Gastroesophageal sphincter (tissue), 4 donors: Measurements from ENCODE around the gene FN3K. TPM values are rescaled to one million over a fixed set of nuclear protein-coding genes. Genes with fewer than 3 reads are reported as not detected.

Source experiments
- ATAC-seq: fragments of 150-250 bp; one replicate; pipeline ENCODE4 v1.9.1; 2016; ENCODE audit warnings: mild to moderate bottlenecking, moderate library complexity
- H3K27ac ChIP-seq, 4 donors: fragments of 200-600 bp; sonication (generic) in 3 of 4; 1 replicate in 3 of 4; 2 replicates in 1 of 4; pipeline ENCODE4 v1.5.1; 2016 to 2019
- H3K27me3 ChIP-seq: fragments of 200-600 bp; sonication (generic); one replicate; pipeline ENCODE4 v1.5.1; 2019
- H3K36me3 ChIP-seq, 2 donors: fragments of 200-600 bp; sonication (generic); one replicate each; pipeline ENCODE4 v1.5.1; 2019; ENCODE audit warnings: control low read depth in 1 of 2
- H3K4me1 ChIP-seq, 3 donors: fragments of 200-600 bp; sonication (generic); 1 replicate in 2 of 3; 2 replicates in 1 of 3; pipeline ENCODE4 v1.5.1; 2016 to 2019; ENCODE audit warnings: control low read depth in 2 of 3
- H3K4me3 ChIP-seq, 2 donors: fragments of 200-600 bp; sonication (generic); one replicate each; pipeline ENCODE4 v1.5.1; 2019; ENCODE audit warnings: mild to moderate bottlenecking in 1 of 2, moderate library complexity in 1 of 2
- H3K9me3 ChIP-seq, 3 donors: fragments of 200-600 bp; sonication (generic); one replicate each; pipeline ENCODE4 v1.5.1; 2017 to 2019; ENCODE audit warnings: control low read depth in 2 of 3
- CTCF ChIP-seq, 4 experiments: fragments of 200-600 bp in 2 of 4; fragments of 450-650 bp in 2 of 4; sonication (generic) in 1 of 4; IDR thresholded peaks; one replicate each; pipeline ENCODE4 v1.5.1; 2017 to 2019; ENCODE audit warnings: antibody characterized with exemption in 4 of 4, mild to moderate bottlenecking in 2 of 4, moderate library complexity in 2 of 4
- EP300 ChIP-seq: sonication (generic); formaldehyde crosslinking; IDR thresholded peaks from one replicate; pipeline ENCODE4 v1.6.1; 2017; ENCODE audit warnings: antibody characterized with exemption, mild to moderate bottlenecking
- POLR2A ChIP-seq, 2 donors: fragments of 450-650 bp; IDR thresholded peaks; one replicate each; pipeline ENCODE4 v1.6.1; 2017; ENCODE audit warnings: antibody characterized with exemption in 2 of 2, mild to moderate bottlenecking in 2 of 2, moderate library complexity in 1 of 2
- POLR2AphosphoS5 ChIP-seq: sonication (generic); formaldehyde crosslinking; IDR thresholded peaks from one replicate; pipeline ENCODE4 v1.6.1; 2017; ENCODE audit warnings: antibody characterized with exemption
- WGBS, 2 donors: methylation state at CpG; one replicate each; pipeline ENCODE4 v1.1.5; 2018; ENCODE audit warnings: low coverage in 1 of 2; 5-methylcytosine and 5-hydroxymethylcytosine counted together
- total RNA-seq, 4 donors: library from RNA; depleted of rRNA; stranded (reverse); fragments of >200 nt; gene quantifications; one replicate each; pipeline ENCODE4 v1.1.0, GENCODE V29; 2016

The FN3K gene
- total RNA-seq, 4 donors from 2014 or later = 6.9 to 22.0 (median 8.6) TPM

DNA sequence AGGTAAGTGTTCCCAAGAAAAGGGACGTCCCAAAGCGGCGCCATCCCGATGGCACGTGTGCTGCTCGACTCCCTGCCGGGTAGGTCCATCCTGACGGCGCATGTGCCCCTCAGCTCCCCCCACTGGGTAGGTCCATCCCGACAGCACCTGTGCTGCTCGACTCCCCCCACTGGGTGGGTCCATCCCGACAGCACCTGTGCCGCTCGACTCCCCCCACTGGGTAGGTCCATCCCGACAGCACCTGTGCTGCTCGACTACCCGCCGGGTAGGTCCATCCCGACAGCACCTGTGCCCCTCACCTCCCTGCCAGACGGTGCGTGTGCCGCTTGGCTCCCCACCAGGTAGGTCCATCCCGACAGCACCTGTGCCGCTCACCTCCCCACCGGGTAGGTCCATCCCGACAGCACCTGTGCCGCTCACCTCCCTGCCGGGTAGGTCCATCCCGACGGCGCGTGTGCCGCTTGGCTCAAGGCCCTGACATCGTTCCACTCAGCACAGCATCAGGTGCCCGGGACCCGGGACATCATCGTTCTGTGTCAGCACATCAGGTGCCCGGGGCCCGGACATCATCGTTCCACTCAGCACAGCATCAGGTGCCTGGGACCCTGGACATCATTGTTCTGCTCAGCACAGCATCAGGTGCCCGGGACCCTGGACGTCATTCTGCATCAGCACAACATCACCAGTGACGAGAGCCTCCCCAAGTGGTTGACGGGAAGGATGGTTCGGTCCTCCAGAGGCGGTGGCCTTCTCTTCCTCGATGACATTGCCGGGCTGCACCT, 5.7 kb upstream of the FN3K start:
- no peaks in the 10 kb centered on the region for H3K27me3 ChIP-seq
- peaks cover 0 to 5% (median 3%) of the 10 kb centered on the region in 3 donors for H3K4me1 ChIP-seq
- no peaks in the 10 kb centered on the region for H3K9me3 ChIP-seq
- TF ChIP-seq CTCF (IDR thresholded peaks at IDR 0.05) (no peak), POLR2A (IDR thresholded peaks at IDR 0.05) (no peak), POLR2AphosphoS5 (no peak), EP300 (no peak)
- H3K27ac ChIP-seq = no peak overlapping the region
- ATAC-seq = no peak
- WGBS, 2 donors = 82 to 85% methylated on average over 7 to 25 of the region's 48 CpGs
- no peak overlapping the region for H3K4me3 ChIP-seq
- peaks cover 0 to 64% of the 10 kb centered on the region in 2 donors for H3K36me3 ChIP-seq

GRCh38 chr17:82732118-82732743, 3.2 kb upstream of the FN3K start:
- WGBS, 2 donors = 78 to 90% methylated on average over 2 to 4 of the region's 13 CpGs
- peaks cover 0 to 26% (median 17%) of the 10 kb centered on the region in 3 donors for H3K4me1 ChIP-seq
- peaks cover 0 to 38% of the 10 kb centered on the region in 2 donors for H3K36me3 ChIP-seq
- H3K27me3 ChIP-seq = no peaks in the 10 kb centered on the region
- no peak overlapping the region for H3K27ac ChIP-seq
- no peaks in the 10 kb centered on the region for H3K9me3 ChIP-seq
- H3K4me3 ChIP-seq = no peak overlapping the region
- TF ChIP-seq POLR2A (IDR thresholded peaks at IDR 0.05) = no peak
- no peak for TF ChIP-seq EP300
- TF ChIP-seq CTCF (IDR thresholded peaks at IDR 0.05) = no peak
- TF ChIP-seq POLR2AphosphoS5 = no peak
- no peak for ATAC-seq

DNA sequence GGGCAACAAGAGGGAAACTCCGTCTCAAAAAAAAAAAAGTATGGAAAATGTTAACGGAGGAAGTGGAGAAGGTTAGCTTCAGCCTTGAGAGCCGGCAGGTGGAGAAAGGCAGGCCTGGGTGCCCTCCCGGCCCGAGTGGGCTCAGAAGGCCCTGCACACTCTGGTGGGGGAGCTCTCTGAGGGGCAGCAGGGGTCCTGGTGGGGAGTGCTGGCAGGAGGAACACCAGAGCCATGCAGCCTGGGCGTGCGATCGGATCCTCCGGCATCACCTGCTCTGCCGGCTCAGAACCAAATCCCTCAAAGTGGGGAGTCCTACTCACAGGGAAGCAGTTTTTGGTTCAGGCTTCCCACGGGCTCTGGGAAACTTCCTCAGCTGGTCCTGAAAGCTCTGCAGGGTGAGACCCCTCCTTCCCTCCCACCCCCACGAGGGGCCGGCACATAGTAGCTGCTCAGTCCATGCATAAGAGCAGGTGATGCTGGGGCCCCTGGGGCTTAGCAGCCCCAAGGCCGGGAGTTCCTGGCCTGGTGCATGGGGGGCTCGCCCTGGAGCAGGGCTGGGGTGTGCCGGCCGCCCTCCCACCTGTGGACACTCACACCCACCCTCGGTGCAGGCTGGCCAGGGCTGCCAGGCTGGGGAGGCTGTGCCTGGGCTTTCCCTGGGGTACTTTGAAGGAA, 1.2 kb downstream of the FN3K start:
- whole genome bisulfite sequencing, 2 donors = 70 to 85% methylated on average over 9 to 10 of the region's 18 CpGs
- H3K4me3 ChIP-seq = peak overlapping the region in 1 of 2 donors; percentile 84
- H3K27ac ChIP-seq = peak overlapping the region in 3 of 4 donors; percentile 87 to 91 (median 90)
- no peak for TF ChIP-seq CTCF (IDR thresholded peaks at IDR 0.05)
- TF ChIP-seq POLR2AphosphoS5 = no peak
- H3K27me3 ChIP-seq = no peaks in the 10 kb centered on the region
- H3K36me3 ChIP-seq = peaks cover 0 to 41% of the 10 kb centered on the region in 2 donors
- peaks cover 0 to 39% (median 17%) of the 10 kb centered on the region in 3 donors for H3K4me1 ChIP-seq
- no peak for ATAC-seq
- H3K9me3 ChIP-seq = peaks cover 0 to 12% (median 0%) of the 10 kb centered on the region in 3 donors

GRCh38 chr17:82737967-82738877, 2.8 kb downstream of the FN3K start:
- H3K27ac ChIP-seq = peak overlapping the region in 1 of 4 donors; percentile 33
- peaks cover 0 to 12% (median 0%) of the 10 kb centered on the region in 3 donors for H3K9me3 ChIP-seq
- peaks cover 0 to 56% of the 10 kb centered on the region in 2 donors for H3K36me3 ChIP-seq
- no peaks in the 10 kb centered on the region for H3K27me3 ChIP-seq
- H3K4me1 ChIP-seq = peaks cover 0 to 39% (median 17%) of the 10 kb centered on the region in 3 donors
- no peak for ATAC-seq
- TF ChIP-seq CTCF (IDR thresholded peaks at IDR 0.05) (no peak), EP300 (no peak), POLR2A (IDR thresholded peaks at IDR 0.05) (no peak)
- WGBS, 2 donors = 66 to 70% methylated on average over 2 to 8 of the region's 26 CpGs
- H3K4me3 ChIP-seq = no peak overlapping the region
